ENCODE measurements around the gene PRCC.

GRCh38 chr1:156796340-156797097 lies 29.2 kb downstream of the PRCC start:
- no peak for TF ChIP-seq EZH2 (IDR thresholded peaks at IDR 0.05; ENCODE audit: borderline replicate concordance, low read length)
- TF ChIP-seq CTCF (conservative IDR thresholded peaks at IDR 0.05 in 1 of 2, IDR thresholded peaks at IDR 0.05 in 1 of 2; ENCODE audit: extremely low read depth in 1 of 2, insufficient read depth in 1 of 2, low read depth in 1 of 2, low read length in 2 of 2): no peak
